Measurements from ENCODE around the gene UGT1A8. TPM values are rescaled to one million over a fixed set of nuclear protein-coding genes. Genes with fewer than 3 reads are reported as not detected.

The UGT1A8 gene
- total RNA-seq, 2 experiments from 2014 or later, result not detected

- POLR2A ChIA-PET, result no interaction called here
- H2AFZ ChIP-seq (ENCODE audit: low read length), result no peak within 1 kb of the TSS
- no TSS peak for BruUV-seq (replicated peaks)
Measured at GRCh38 chr2:233671290-233672161, 54.1 kb downstream of the UGT1A8 start, which contains the start of gene UGT1A9. Gene UGT1A9 (plus strand): TSS chr2:233671898. CDS start chr2:233671935, 37 bp downstream.

GRCh38 chr2:233672886-233673285 lies 55.5 kb downstream of the UGT1A8 start:
- Histone ChIP-seq H3K4me1 (ENCODE audit: insufficient read depth, low read length, poor library complexity, severe bottlenecking) (no peaks in the 10 kb centered on the region), H3K27ac (ENCODE audit: low read depth, low read length, poor library complexity, severe bottlenecking) (no peak overlapping the region), H3K36me3 (ENCODE audit: insufficient read depth, low read length) (no peaks in the 10 kb centered on the region), H4K20me1 (ENCODE audit: insufficient read depth, low read length) (no peaks in the 10 kb centered on the region), H3K79me2 (ENCODE audit: insufficient read depth, low read depth, low read length) (no peaks in the 10 kb centered on the region), H3K4me3 (ENCODE audit: low read depth, low read length, poor library complexity, severe bottlenecking) (no peak overlapping the region), H3K4me2 (ENCODE audit: low read length) (no peak overlapping the region), H3K9me2 (ENCODE audit: insufficient read depth, low read length) (peaks cover 3% of the 10 kb centered on the region; the same call in 1 of the 2 replicates), H3K9me3 (ENCODE audit: low read length) (no peaks in the 10 kb centered on the region), H2AFZ (ENCODE audit: low read length) (no peak overlapping the region)
- intact Hi-C loops (cut with micrococcal nuclease; ENCODE audit: unreplicated experiment), result no loop called here
- CTCF ChIA-PET (ENCODE audit: unreplicated experiment), result no interaction called here
- BruUV-seq (replicated peaks), result no TSS peak
- DNase-seq (ENCODE audit: low spot score), result no peak
- POLR2A ChIA-PET, result no interaction called here
- TF ChIP-seq EZH2phosphoT487 (IDR thresholded peaks at IDR 0.05; ENCODE audit: borderline replicate concordance, low read depth, low read length) (no peak), CTCF (conservative IDR thresholded peaks at IDR 0.05; ENCODE audit: low read length) (no peak)

More at GRCh38 chr2:233671290-233672161, 54.1 kb downstream of the UGT1A8 start, which contains the start of gene UGT1A9:
- TF ChIP-seq CTCF (conservative IDR thresholded peaks at IDR 0.05; ENCODE audit: low read length) (0 out of 2 replicates have a peak, but pooled peaks have one; percentile 13), EZH2phosphoT487 (IDR thresholded peaks at IDR 0.05; ENCODE audit: borderline replicate concordance, low read depth, low read length) (no peak)
- no peak within 1 kb of the TSS for H3K27ac ChIP-seq (ENCODE audit: low read depth, low read length, poor library complexity, severe bottlenecking)
- intact Hi-C loops (cut with micrococcal nuclease; ENCODE audit: unreplicated experiment), result no loop called here
- H4K20me1 ChIP-seq (ENCODE audit: insufficient read depth, low read length), result no peaks in the 10 kb centered on the region
- CTCF ChIA-PET (ENCODE audit: unreplicated experiment), result no interaction called here
- no peaks in the 10 kb centered on the region for H3K4me1 ChIP-seq (ENCODE audit: insufficient read depth, low read length, poor library complexity, severe bottlenecking)
- H3K9me2 ChIP-seq (ENCODE audit: insufficient read depth, low read length), result peaks cover 3% of the 10 kb centered on the region; the same call in 1 of the 2 replicates
- no peaks in the 10 kb centered on the region for H3K9me3 ChIP-seq (ENCODE audit: low read length)
- no peaks in the 10 kb centered on the region for H3K36me3 ChIP-seq (ENCODE audit: insufficient read depth, low read length)
- H3K79me2 ChIP-seq (ENCODE audit: insufficient read depth, low read depth, low read length), result no peaks in the 10 kb centered on the region
- H3K4me3 ChIP-seq (ENCODE audit: low read depth, low read length, poor library complexity, severe bottlenecking), result no peak within 1 kb of the TSS
- no peak for DNase-seq (ENCODE audit: low spot score)
- H3K4me2 ChIP-seq (ENCODE audit: low read length), result no peak within 1 kb of the TSS

- Histone ChIP-seq H3K79me2 (ENCODE audit: insufficient read depth, low read depth, low read length) (no peaks in the 10 kb centered on the region), H3K9me3 (ENCODE audit: low read length) (no peaks in the 10 kb centered on the region), H3K4me3 (ENCODE audit: low read depth, low read length, poor library complexity, severe bottlenecking) (no peak overlapping the region), H3K27ac (ENCODE audit: low read depth, low read length, poor library complexity, severe bottlenecking) (no peak overlapping the region), H3K4me1 (ENCODE audit: insufficient read depth, low read length, poor library complexity, severe bottlenecking) (no peaks in the 10 kb centered on the region), H3K36me3 (ENCODE audit: insufficient read depth, low read length) (no peaks in the 10 kb centered on the region), H2AFZ (ENCODE audit: low read length) (no peak overlapping the region), H4K20me1 (ENCODE audit: insufficient read depth, low read length) (no peaks in the 10 kb centered on the region), H3K4me2 (ENCODE audit: low read length) (no peak overlapping the region), H3K9me2 (ENCODE audit: insufficient read depth, low read length) (no peaks in the 10 kb centered on the region)
- no peak for TF ChIP-seq CTCF (conservative IDR thresholded peaks at IDR 0.05; ENCODE audit: low read length)
- TF ChIP-seq EZH2phosphoT487 (IDR thresholded peaks at IDR 0.05; ENCODE audit: borderline replicate concordance, low read depth, low read length), result no peak
- intact Hi-C loops (cut with micrococcal nuclease; ENCODE audit: unreplicated experiment), result no loop called here
- CTCF ChIA-PET (ENCODE audit: unreplicated experiment), result no interaction called here
- no peak for DNase-seq (ENCODE audit: low spot score)
- POLR2A ChIA-PET, result no interaction called here
- no TSS peak for BruUV-seq (replicated peaks)
Measured at GRCh38 chr2:233673896-233674295, 56.5 kb downstream of the UGT1A8 start.

Data from OCI-LY7 (cell line).